ENCODE data around the gene GALM.

GRCh38 chr2:38654528-38655381 lies 11.2 kb upstream of the GALM start:
- TF ChIP-seq CTCF (IDR thresholded peaks at IDR 0.05; ENCODE audit: low read depth, low read length) (no peak), EZH2phosphoT487 (IDR thresholded peaks at IDR 0.05; ENCODE audit: low read depth) (no peak)

Data from OCI-LY3 (cell line).